C4-2B (cell line): ENCODE data around the gene CCDC57.

Experiments
- CTCF ChIP-seq: fragments of 450-650 bp; conservative IDR thresholded peaks from 2 replicates; pipeline ENCODE4 v1.5.1; 2017; ENCODE audit warnings: mild to moderate bottlenecking
- ZFX ChIP-seq: fragments of 450-650 bp; IDR thresholded peaks from 2 replicates; pipeline ENCODE4 v1.6.1; 2017

DNA sequence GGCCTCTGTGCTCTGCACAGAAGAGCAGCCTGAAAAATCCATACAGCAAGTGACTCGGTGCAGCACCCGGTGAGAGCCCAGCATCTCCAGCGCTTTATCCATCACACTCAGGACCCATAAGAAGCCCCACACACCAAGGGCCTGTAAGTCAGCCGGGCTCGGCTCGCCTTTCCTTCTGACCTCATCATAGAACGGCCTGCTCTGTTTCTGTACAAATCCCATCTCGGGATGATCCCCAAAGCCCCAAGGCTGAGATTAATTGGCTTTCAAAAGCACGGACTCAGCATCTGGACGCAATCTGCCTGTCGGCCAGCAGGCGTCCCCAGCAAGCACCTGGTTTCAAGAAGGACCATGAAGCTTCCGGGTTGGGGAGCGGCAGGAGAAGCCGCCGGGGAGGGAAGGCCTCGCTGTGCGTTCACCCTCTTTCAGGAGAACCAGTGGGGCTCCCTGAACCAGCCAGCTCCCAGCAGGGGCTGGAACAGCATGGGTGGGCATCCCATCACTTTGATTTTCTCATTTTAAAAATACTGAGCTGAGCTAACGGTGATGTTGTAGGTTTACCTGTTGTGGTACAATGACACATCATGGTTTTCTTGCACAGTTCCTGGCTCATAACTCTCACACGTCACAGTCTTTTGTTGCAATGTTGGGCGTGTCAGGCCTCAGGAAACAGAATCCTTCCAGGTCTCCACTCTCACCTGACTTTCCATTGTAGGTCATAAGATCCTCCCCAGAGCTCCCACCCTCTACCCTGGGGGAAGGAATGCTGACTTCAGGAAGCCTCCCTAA lies 6.7 kb downstream of the CCDC57 start:
- peak; percentile 97 for TF ChIP-seq CTCF
- peak; percentile 38; the same call in 1 of the 2 replicates for TF ChIP-seq ZFX
